Left ventricle myocardium inferior (tissue), 1 donor: Measurements from ENCODE around the gene PIK3R6. TPM values are rescaled to one million over a fixed set of nuclear protein-coding genes. Genes with fewer than 3 reads are reported as not detected.

ENCODE experiments used
- DNase-seq: peaks from one replicate; pipeline ENCODE4 v3.0.0-alpha.2; 2020
- H3K27ac ChIP-seq: fragments of 200-600 bp; replicated peaks from 2 replicates; pipeline ENCODE4 v1.8.0; 2021
- H3K27me3 ChIP-seq: fragments of 200-600 bp; 2 replicates; pipeline ENCODE4 v1.8.0; 2021; ENCODE audit warnings: low read depth
- H3K36me3 ChIP-seq: fragments of 200-600 bp; 2 replicates; pipeline ENCODE4 v1.8.0; 2021
- H3K4me1 ChIP-seq: fragments of 200-600 bp; 2 replicates; pipeline ENCODE4 v1.8.0; 2021
- H3K4me3 ChIP-seq: fragments of 200-600 bp; 2 replicates; pipeline ENCODE4 v1.8.0; 2021; ENCODE audit warnings: mild to moderate bottlenecking, moderate library complexity
- H3K9me3 ChIP-seq: fragments of 200-600 bp; replicated peaks from 2 replicates; pipeline ENCODE4 v1.8.0; 2021
- intact Hi-C: fragments of 100-400 bp; cut with micrococcal nuclease; formaldehyde crosslinking; loops from one replicate; pipeline ENCODE4 v1.11.0; 2022
- total RNA-seq: library from RNA; stranded (reverse); fragmentation: NEBNext Ultra II Directional; extraction: Animal tissue kit (Norgen Biotek cat#: 25700); gene quantifications from one replicate; pipeline ENCODE4 v1.2.1, GENCODE V29; 2021
- TF ChIP-seq, protein P1 (sequence below): fragments of 200-600 bp; IDR thresholded peaks from 2 replicates; pipeline ENCODE4 v1.8.0; 2021; ENCODE audit warnings: antibody characterized with exemption, mild to moderate bottlenecking, borderline replicate concordance
- donor health status: DM: no; HTN: yes; CAD: no; lungs with severe emphysema.

PIK3R6 gene
- total RNA-seq, 1 donor from 2014 or later: 1.2 TPM

DNA sequence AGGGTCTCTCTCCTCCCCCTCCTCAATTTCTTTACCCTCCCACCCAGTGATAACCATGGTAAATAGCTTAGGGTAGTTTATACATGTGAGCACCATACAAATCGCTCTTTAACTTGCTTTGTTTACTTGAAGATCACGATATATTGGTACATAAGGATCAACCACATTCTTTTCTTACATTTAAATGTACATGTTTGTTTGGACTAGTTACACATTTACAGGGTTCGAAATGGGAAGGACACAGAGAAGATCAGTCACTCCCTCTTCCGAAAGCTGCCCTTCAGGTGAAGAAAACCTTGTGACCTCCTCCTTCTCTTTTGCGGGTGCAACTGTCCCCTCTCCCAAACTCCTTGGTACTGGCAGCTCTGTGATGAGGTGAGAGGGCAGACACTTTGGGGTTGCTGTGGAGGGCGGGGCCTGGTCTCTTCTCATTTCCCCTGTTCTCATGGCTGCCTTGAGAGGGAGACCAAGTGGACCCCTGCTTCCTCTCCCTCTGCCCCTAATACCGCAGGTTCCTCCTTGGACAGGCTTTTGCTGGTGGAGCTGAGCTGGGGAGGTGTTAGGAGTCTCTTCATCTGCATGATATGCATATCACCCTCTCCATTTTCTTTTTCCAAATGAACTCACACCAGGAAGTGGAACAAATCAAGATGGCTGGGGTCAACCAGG, 4.7 kb upstream of the PIK3R6 start:
- intact Hi-C loops: no loop called here
- DNase-seq: no peak
- Histone ChIP-seq H3K9me3 (no peaks in the 10 kb centered on the region), H3K36me3 (no peaks in the 10 kb centered on the region), H3K27me3 (peaks cover 41% of the 10 kb centered on the region), H3K4me1 (peaks cover 16% of the 10 kb centered on the region), H3K27ac (no peak overlapping the region), H3K4me3 (no peak overlapping the region)
- TF ChIP-seq, protein P1, sequence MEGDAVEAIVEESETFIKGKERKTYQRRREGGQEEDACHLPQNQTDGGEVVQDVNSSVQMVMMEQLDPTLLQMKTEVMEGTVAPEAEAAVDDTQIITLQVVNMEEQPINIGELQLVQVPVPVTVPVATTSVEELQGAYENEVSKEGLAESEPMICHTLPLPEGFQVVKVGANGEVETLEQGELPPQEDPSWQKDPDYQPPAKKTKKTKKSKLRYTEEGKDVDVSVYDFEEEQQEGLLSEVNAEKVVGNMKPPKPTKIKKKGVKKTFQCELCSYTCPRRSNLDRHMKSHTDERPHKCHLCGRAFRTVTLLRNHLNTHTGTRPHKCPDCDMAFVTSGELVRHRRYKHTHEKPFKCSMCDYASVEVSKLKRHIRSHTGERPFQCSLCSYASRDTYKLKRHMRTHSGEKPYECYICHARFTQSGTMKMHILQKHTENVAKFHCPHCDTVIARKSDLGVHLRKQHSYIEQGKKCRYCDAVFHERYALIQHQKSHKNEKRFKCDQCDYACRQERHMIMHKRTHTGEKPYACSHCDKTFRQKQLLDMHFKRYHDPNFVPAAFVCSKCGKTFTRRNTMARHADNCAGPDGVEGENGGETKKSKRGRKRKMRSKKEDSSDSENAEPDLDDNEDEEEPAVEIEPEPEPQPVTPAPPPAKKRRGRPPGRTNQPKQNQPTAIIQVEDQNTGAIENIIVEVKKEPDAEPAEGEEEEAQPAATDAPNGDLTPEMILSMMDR: no peak

DNA sequence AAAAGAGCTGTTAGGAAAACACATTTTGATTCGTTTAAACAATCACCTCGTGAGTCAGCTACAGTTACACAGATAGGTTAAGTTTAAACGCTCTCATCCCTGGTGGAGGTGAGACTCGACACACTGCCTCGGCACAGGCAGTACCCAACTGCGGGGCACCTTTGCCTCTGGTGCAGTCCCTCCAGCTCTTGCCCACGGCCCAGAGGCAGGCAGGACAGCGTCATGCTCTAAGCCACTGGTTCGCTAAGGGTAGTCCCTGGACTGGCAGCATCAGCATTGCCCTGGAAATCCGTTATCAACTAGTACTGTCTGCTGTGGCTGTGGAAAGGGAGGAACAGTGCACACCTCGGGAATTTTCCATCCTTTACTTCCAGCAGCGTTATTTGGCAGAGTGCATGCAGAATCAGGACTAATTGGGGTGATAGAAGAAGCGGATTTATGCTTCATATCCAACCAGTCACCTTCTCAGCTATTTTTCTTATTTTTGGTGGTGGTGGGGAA, 3.7 kb upstream of the PIK3R6 start:
- H3K4me3 ChIP-seq: no peak overlapping the region
- intact Hi-C loops: no loop called here
- DNase-seq: no peak
- H3K4me1 ChIP-seq: peaks cover 16% of the 10 kb centered on the region
- TF ChIP-seq, protein P1: no peak
- H3K27me3 ChIP-seq: peaks cover 34% of the 10 kb centered on the region
- no peaks in the 10 kb centered on the region for H3K9me3 ChIP-seq
- H3K27ac ChIP-seq: no peak overlapping the region
- H3K36me3 ChIP-seq: no peaks in the 10 kb centered on the region

DNA sequence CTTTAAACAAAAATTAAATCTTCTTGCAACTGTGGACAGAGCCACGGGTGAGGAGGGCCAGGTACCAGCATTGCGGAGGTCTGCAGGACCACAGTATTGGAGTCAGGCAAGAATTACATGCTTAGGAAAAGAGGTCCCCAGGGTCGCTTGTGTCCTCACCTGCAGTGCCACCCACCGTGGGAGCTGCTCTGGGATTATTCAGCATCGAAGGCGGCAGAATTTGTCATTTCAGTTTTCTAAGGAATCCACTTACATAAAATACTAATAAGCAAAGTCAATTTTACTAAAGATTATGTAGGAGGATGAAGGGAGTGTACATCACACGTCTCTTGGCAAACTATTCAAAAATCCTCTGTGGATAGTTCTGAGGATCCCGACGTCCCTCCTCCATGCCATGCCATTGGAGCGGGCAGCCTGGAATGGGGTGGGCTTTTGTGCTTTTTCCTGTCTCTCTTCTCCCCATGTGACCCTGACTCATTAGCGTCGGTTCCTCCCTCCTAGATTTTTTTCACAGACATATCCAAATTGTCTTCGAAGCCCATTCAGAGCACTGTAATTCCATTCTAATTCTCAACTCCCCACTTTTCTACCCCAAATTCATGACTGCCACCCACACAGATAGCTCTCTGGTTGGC, 3.0 kb upstream of the PIK3R6 start:
- TF ChIP-seq, protein P1: no peak
- no peaks in the 10 kb centered on the region for H3K36me3 ChIP-seq
- no peak overlapping the region for H3K27ac ChIP-seq
- no peak overlapping the region for H3K4me3 ChIP-seq
- intact Hi-C loops: no loop called here
- peaks cover 19% of the 10 kb centered on the region for H3K4me1 ChIP-seq
- no peak for DNase-seq
- H3K9me3 ChIP-seq: no peaks in the 10 kb centered on the region
- peaks cover 28% of the 10 kb centered on the region for H3K27me3 ChIP-seq

DNA sequence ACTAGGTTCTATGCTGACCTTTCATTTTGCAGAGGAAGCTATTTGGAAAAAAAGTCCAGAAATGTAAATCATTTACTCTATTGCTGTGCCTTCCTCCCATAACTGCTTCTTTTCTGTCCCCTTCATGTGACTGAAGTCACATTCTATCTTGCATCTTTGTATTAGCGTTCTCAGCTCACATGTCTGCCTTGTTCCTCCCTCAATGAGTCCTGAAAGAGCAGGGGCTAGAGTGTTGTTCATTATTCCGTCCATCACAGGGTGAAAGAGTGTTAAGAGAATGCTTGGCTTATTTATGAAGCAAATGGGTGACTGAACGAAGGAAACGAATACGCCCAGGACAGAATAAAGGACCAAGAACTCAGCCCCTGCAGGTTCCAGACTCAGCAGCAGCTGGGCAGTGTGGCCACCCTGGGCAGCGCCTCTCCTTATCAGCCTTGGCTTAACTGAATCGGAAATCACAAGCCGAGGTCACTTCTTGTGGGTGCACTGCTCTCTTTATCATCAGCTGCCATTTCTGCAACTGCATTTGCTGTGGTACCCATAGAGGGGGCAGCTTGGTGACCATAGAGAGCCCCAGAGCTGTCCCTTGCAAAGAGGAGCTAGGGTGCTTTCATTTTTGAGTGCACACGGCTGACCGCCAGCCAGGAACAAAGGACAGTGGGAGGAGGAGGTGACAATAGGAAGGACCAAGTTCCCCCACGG, 1.8 kb upstream of the PIK3R6 start:
- Histone ChIP-seq H3K9me3 (no peaks in the 10 kb centered on the region), H3K36me3 (no peaks in the 10 kb centered on the region), H3K27ac (no peak overlapping the region), H3K4me3 (no peak overlapping the region), H3K27me3 (peaks cover 15% of the 10 kb centered on the region), H3K4me1 (peaks cover 19% of the 10 kb centered on the region)
- TF ChIP-seq, protein P1: no peak
- intact Hi-C loops: no loop called here
- no peak for DNase-seq

DNA sequence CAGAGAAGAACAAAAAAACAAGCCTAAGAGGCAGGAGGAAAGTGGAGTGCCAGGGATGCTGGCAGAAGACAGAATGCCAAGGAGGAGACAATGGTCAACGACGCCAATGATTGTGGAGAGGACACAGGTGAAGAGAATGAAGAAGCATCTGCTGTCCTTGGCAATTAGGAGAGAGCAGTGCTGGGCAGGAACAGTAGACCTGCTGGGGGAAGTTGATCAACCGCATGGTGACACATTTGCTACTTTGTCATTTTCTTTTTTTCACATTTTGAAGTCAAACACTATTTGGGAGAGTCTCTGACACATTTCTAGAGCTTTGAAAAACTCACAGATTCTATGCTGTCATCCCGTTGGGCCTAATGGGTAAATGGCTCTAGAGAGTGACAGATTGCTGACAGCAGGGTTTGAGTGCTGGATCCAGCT, 1.1 kb upstream of the PIK3R6 start:
- peaks cover 8% of the 10 kb centered on the region for H3K27me3 ChIP-seq
- H3K27ac ChIP-seq: no peak overlapping the region
- TF ChIP-seq, protein P1: no peak
- no peak for DNase-seq
- no peaks in the 10 kb centered on the region for H3K36me3 ChIP-seq
- H3K4me3 ChIP-seq: no peak overlapping the region
- H3K9me3 ChIP-seq: no peaks in the 10 kb centered on the region
- H3K4me1 ChIP-seq: peaks cover 12% of the 10 kb centered on the region
- intact Hi-C loops: no loop called here
